COR-L47 (cell line): ENCODE data around the gene YTHDF2.

Experiments used
- DNase-seq: peaks from one replicate; lab custom pipeline; 2025; lab: John Stamatoyannopoulos, UW

YTHDF2 gene

DNA sequence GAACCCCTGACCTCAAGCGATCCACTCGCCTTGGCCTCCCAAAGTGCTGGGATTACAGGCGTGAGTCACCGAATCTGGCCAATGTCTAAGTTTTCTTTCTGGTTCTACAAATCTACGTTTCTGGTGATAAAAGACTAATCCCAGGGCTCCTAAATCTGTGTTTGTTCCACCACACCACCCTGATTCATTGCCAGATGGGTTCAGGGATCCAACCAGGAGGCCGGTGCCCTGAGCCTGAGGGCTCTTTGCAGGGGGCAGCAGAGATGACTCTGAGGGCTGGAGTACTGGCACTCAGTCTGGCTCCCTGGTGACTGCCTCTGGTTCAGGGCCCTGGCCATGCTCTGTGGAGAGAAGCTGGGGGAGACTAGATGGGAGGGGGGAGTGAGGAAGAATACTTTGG, 64.7 kb downstream of the YTHDF2 start:
- DNase-seq = no peak

DNA sequence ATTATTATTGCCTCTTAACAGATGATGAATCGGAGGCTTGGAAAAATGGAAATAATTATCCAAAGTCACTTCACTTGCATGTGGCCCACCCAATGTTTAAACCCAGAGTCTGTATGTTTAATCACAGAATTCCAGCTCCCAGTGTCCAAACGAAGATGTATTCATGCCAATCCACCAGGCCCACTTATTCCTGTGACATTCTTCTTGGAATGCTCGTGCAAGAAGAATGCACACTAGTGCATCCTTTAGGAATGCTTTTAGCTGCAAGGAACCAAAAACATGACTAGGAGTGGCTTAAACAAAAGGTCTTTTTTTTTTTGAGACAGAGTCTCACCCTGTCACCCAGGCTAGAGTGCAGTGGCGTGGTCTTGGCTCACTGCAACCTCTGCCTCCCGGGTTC, 66.3 kb downstream of the YTHDF2 start:
- no peak for DNase-seq

DNA sequence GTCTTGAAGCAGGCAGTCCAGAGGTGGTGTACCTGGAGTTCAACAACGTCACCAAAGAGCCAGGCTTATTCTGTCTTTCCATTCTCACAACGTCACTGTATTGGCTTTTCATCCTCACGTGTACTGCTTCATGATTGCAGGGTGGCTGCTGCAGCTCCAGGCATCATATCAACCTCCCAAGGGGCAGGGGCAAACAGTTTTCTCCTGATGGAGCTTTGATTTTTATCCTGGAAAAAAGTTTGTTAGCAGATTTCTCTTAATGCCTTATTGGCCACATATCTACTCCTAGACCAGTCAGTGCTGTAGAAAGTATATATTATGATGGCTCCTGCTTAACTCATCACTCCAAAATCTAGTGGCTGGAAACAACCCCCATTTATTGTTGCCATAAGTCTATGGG, 66.9 kb downstream of the YTHDF2 start:
- DNase-seq = no peak

DNA sequence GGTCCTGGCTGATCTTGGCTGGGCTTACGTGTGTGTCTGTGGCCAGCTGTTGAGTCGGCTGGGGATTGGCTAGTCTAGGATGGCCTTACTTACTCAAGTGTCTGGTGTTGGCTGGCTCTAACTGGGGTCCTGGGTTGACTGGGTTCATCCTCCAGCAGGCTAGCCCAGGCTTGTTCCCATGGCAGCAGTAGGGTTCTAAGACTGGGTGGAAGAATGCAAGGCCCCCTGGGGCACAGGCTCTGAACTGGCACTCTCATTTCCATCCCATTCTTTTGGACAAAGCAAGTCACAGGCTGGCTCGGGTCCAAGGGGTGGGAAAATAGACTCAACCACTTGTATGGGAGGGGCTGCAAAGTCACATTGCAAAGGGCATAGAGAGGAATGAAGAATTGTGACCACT, 67.3 kb downstream of the YTHDF2 start:
- no peak for DNase-seq

DNA sequence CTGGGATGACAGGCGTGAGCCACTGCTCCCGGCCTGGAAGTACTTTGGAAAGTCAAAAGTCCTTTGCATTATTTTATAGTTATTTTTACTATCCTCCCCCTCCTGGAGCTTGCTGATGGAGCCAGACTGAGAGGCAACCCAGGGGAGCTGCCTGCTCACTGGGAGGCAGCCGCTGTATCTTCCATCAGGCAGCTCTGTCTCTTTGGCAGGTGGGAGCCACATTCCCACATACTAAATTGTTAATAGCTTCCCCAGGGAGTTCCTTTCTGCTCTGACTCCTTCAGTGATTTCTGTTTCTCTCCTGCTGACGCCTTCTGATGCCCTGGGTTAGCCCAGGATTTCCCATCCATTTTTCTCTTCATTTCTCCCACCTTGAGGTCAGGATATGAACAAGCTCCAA, 70.3 kb downstream of the YTHDF2 start:
- no peak for DNase-seq

DNA sequence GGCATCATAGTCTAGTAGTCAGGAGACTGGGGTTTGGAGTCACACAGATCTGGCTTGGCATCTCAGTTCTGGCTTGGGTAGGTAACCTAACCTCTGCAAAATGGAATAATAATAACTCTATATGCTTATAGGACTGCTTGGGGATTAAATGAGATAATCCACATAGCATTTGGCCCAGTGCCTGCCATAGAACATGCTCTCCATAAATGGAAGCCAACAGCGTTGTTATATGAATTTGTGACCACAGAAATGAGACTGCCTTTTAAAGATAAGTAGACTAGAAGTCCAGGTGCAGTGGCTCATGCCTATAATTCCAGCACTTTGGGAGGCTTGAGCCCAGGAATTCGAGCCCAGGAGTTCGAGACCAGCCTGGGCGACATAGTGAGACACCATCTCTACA, 71.2 kb downstream of the YTHDF2 start:
- no peak for DNase-seq

DNA sequence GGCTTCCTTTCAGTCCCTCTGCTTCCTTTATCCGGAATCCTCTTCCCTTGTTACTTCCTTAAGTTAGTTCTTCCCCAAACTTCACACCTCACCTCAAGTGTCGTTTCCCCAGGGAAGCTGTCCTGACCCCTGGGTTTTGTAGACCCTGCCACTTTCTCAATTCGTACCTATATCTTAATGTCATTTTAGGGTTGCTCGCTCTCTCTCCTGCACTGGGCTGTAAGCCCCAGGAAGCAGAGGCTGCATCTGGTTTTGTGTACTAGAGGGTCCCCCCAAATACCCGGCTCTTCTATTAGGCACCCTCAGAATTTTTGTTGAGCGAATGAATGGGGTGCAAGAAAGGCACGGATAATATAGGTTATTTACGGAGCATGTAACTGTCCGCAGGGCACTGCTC, 74.6 kb downstream of the YTHDF2 start:
- DNase-seq = no peak

DNA sequence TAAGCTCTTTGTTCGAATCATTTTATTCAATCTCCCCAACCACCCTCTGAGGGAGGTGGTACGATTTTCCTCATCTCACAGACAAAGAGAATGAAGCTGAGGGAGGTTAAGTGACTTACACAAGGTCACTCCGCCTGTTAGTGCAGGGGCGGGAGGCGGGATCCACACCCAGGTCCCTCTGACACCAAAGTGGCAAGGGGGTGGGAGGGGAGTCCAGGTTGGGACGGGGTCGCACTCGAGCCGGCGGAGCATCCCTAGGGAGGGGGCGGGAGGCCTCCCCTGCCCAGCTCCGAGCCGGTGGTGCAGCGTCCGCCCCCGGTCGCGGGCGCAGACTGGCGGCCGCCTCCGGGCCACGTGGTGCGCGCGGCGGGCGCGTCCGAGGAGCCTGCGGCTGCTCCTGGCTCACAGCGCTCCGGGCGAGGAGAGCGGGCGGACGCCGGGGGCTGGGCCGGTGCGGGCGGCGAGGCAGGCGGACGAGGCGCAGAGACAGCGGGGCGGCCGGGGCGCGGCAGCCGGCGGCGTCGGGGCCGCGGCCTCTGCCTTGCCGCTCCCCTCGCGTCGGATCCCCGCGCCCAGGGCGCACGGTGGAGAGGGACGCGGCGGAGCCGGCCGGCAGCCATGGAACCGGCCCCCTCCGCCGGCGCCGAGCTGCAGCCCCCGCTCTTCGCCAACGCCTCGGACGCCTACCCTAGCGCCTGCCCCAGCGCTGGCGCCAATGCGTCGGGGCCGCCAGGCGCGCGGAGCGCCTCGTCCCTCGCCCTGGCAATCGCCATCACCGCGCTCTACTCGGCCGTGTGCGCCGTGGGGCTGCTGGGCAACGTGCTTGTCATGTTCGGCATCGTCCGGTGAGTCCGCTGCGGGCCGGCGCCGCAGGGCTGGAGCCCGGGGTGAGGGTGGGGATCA, 75.3 kb downstream of the YTHDF2 start, which contains the start of gene OPRD1:
Gene OPRD1 (plus strand): TSS at position 405 of the 903 bp plus-strand sequence. CDS start 214 bp downstream, at position 619.
- peak; percentile 47 for DNase-seq

DNA sequence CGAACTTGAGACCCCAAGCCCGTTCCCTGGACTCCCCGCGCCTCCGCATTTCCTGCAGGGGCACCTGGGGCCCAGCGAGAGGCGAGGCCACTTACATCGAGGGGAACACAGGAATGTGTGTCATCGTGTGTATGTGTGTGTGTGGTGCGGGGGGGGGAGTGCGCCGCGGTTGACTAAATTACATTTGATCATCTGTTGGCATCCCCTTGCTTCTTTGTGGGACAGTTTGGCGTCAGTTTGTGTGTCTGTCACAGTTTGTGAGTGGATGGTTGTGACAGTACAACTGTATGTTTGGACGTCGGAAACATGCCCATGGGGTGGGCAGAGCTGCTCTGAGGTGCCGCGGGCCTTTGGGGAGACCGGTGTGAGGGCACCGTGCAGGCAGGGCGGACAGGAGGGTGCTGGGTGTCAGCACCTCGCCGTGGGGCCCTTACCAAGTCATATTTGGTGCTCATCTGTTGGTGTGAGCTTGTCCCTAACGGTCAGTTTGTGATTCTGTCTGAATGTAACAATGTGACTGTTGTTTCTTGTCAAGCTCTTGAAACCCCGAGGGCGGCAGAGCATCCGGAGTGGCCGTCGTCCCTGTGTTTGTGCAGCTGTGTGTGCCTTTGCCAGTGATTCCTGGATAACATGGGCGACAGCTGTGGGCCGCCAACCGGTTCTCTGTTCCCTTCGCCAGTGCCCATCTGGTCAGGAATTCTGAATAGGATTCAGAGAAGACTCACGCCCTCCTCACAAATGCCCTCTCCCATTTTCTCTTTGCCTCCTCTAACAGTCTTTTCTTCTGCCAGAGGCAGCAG, 76.1 kb downstream of the YTHDF2 start:
- DNase-seq = peak; percentile 46

DNA sequence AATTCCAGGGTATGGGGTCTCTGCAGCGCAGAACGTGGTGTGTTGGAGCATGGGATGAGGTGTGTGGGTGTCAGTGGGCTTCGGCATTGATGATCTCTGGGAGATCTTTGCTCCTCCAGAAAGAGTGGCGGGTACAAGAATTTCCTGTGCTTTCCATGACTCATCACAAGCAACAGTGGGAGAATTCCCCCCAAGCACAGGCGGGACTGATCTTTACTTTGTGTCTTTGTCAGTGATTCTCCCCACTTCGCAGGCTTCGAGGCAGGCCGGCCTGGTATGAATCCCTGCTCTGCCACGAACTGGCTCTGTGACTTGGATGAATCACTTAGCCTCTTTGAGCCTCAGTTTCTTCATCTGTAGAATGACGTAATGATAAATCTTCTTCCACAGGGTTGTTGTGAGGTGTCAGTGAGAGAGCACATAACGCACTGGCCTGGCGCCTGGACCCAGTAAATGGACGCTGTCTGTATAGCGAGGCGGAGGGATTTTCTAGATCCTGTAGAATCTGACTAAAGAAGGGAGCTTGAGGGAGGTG, 77.3 kb downstream of the YTHDF2 start:
- DNase-seq = no peak

DNA sequence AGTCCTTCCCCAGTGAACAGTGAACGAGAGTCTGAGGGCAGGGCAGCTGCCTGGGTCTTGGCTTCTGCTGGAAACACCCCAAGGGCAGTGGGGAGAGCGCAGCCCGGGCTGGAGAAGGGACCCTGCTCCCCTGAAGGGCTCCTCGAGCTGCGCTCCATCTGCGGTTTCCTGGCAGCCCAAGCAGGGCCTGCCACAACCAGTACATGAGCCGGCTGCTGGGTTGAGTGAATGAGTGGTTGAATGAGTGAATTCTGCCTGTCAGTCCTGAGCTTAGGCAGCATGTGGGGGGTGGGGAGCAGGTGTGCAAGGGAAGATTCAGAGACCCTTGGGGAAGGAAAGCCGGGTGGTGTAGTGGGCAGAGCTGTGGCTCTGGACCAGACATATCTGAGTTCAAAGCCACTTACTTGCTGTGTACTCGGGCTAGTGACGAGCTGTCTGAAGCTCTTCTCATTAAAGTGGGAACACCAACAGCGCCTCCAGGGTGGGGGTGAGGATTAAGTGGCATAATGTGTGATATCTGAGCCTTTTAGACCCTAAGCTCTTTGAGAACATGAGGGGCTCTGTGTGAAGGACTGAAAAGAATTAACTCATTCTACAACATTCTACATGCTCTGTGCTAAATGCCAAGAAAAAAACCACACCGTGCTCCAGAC, 78.9 kb downstream of the YTHDF2 start:
- no peak for DNase-seq

DNA sequence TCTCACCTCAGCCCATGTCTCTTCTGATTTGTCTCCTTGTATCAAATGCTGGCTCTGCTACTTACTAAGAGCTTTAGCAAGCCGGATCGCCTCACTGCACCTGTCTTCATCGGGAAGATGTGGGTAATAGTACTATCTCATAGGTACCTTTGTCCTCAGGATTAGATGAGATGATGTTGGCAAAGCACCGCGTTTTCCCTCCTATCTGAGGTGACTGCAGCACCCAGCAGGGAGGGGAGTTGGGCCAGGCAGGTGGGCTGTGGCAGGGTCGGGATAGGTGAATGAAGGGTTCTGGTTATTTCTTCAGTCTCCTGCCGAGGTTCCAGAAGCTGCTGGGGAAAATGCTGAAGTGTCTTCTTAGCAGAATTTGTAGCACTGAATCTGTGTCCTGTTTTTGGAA, 80.4 kb downstream of the YTHDF2 start:
- no peak for DNase-seq

DNA sequence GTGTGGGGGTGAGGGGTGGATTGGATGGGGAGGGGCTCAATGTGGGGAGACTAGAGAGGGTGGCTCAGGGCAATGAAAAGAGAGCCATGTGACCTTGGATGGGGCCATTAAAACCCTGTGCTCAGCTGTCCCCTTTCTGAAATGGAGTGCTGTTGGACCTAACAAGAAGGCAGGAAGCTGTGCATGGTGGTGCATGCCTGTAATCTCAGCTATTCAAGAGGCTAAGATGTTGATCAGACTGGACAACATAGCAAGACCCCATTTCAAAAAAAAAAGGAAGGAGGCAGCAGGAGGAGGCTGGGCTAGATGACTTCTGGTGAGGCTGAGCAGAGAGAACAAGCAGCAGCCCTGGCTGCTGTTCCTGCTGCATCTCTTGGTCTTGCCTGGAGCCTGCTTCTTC, 82.3 kb downstream of the YTHDF2 start:
- no peak for DNase-seq
